GM12864 (cell line): ENCODE results near the gene B4GALNT4.

Experiments used
- DNase-seq: peaks from one replicate; pipeline ENCODE4 v3.0.0-alpha.2; 2011; ENCODE audit warnings: low read depth
- H3K4me3 ChIP-seq: 2 replicates; pipeline ENCODE4 v1.5.1; 2011; ENCODE audit warnings: mild to moderate bottlenecking, low read depth, low read length, control low read depth
- TF ChIP-seq, protein P1 (sequence below): IDR thresholded peaks from 2 replicates; pipeline ENCODE4 v1.5.1; 2011; ENCODE audit warnings: low read depth, mild to moderate bottlenecking, moderate library complexity, low read length, control low read depth, inconsistent platforms; ENCODE audit errors: missing control alignments

B4GALNT4 gene

DNA sequence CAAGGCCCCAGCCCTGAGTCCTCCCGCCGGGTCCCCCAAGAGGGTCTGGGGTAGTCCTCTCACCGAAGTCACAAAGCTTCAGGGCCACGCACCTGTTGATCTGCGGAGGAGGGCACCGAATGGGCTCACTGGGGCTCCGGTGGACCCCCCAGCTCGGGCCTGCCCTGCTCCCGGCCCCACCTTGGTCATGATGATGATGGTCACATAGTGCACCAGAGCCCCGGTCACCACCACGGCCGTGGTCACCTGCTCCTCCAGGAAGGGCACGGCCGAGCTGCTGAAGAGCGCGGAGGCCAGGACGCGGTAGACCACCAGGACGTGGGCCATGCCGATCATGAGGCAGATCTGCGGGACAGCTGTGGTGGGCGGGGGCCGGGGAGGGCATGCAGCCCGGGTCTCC lies 59.0 kb downstream of the B4GALNT4 start:
- no peak for DNase-seq
- H3K4me3 ChIP-seq = no peak overlapping the region
- TF ChIP-seq, protein P1, sequence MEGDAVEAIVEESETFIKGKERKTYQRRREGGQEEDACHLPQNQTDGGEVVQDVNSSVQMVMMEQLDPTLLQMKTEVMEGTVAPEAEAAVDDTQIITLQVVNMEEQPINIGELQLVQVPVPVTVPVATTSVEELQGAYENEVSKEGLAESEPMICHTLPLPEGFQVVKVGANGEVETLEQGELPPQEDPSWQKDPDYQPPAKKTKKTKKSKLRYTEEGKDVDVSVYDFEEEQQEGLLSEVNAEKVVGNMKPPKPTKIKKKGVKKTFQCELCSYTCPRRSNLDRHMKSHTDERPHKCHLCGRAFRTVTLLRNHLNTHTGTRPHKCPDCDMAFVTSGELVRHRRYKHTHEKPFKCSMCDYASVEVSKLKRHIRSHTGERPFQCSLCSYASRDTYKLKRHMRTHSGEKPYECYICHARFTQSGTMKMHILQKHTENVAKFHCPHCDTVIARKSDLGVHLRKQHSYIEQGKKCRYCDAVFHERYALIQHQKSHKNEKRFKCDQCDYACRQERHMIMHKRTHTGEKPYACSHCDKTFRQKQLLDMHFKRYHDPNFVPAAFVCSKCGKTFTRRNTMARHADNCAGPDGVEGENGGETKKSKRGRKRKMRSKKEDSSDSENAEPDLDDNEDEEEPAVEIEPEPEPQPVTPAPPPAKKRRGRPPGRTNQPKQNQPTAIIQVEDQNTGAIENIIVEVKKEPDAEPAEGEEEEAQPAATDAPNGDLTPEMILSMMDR = no peak

DNA sequence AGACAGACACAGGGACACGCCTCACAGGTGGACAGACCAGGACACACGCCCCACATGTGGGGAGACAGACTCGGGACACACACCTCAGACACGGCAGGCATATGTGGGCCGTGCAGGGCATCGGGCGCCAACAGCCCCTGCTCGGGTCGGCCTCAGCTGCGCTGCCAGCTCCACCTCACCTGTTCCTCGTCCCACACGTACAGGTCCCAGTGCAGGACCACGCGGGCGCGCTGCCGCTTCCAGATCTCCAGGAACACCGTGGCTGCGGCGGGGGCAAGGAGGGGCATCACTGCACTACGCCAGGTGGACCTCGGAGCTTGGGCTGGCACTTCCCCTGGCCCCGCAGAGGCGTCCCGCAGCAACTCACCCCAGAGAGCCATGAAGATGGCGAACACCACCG lies 60.1 kb downstream of the B4GALNT4 start:
- no peak for DNase-seq
- TF ChIP-seq, protein P1 = no peak

DNA sequence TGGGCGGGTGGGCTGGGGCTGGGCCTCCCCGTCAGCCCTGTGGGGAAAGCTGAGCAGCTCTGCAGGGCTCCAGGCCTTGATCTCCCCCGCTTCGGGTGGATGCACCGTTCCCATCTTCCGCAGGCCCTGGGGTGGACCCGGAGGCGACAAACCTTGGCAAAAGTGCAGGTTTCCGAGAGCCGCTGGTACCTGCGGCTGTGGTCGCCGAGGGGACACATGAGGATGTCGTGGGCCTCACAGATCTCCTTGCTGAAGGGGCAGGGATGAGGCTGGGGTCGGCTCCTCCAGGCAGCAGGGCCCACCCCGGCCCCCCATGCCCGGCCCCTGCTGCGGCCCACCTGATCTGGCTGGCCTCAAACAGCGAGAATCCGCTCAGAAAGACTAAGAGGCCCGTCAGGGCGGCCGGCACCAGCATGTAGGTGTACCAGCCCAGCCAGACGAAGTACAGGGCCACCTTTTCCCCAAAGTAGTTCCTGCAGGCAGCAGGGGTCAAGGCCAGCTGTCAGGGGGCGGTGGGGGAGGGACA lies 60.7 kb downstream of the B4GALNT4 start:
- DNase-seq = no peak
- no peak overlapping the region for H3K4me3 ChIP-seq
- TF ChIP-seq, protein P1 = no peak

More for the DNA sequence above, 60.1 kb downstream of the B4GALNT4 start:
- no peak overlapping the region for H3K4me3 ChIP-seq
